Measurements from ENCODE around the gene FPGS.

DNA sequence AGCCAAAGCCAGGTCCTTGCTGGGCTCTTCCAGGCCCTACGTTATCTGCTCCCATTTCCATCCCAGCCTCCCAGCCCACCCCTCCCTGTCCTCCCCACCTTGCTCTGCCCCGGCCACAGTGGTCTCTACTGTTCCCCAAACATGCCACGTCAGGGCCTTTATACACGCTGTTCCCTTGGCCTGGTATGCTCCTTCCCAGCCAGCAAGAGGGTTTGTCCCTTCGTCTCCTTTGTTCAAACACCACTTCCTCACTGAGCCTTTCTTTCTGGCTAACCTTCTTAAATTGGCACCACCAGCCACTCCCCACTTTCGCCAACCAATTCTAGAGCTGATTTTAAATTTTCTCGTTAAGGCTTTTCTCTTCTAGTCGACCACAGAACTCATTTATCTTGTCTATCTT lies 34.0 kb upstream of the FPGS start:
- TF ChIP-seq, protein P1, sequence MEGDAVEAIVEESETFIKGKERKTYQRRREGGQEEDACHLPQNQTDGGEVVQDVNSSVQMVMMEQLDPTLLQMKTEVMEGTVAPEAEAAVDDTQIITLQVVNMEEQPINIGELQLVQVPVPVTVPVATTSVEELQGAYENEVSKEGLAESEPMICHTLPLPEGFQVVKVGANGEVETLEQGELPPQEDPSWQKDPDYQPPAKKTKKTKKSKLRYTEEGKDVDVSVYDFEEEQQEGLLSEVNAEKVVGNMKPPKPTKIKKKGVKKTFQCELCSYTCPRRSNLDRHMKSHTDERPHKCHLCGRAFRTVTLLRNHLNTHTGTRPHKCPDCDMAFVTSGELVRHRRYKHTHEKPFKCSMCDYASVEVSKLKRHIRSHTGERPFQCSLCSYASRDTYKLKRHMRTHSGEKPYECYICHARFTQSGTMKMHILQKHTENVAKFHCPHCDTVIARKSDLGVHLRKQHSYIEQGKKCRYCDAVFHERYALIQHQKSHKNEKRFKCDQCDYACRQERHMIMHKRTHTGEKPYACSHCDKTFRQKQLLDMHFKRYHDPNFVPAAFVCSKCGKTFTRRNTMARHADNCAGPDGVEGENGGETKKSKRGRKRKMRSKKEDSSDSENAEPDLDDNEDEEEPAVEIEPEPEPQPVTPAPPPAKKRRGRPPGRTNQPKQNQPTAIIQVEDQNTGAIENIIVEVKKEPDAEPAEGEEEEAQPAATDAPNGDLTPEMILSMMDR (IDR thresholded peaks at IDR 0.05), result no peak
- TF ChIP-seq POLR2A (IDR thresholded peaks at IDR 0.05), result no peak
